ENCODE data around the gene TMEM165.

- TF ChIP-seq, protein P1, sequence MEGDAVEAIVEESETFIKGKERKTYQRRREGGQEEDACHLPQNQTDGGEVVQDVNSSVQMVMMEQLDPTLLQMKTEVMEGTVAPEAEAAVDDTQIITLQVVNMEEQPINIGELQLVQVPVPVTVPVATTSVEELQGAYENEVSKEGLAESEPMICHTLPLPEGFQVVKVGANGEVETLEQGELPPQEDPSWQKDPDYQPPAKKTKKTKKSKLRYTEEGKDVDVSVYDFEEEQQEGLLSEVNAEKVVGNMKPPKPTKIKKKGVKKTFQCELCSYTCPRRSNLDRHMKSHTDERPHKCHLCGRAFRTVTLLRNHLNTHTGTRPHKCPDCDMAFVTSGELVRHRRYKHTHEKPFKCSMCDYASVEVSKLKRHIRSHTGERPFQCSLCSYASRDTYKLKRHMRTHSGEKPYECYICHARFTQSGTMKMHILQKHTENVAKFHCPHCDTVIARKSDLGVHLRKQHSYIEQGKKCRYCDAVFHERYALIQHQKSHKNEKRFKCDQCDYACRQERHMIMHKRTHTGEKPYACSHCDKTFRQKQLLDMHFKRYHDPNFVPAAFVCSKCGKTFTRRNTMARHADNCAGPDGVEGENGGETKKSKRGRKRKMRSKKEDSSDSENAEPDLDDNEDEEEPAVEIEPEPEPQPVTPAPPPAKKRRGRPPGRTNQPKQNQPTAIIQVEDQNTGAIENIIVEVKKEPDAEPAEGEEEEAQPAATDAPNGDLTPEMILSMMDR (IDR thresholded peaks at IDR 0.05) = no peak
- TF ChIP-seq POLR2A (IDR thresholded peaks at IDR 0.05) = no peak
Measured at GRCh38 chr4:55358668-55359067, 37.1 kb upstream of the TMEM165 start.
